SHP77 (cell line): ENCODE data around the gene ID1.
"Not testable (repeated sequence)": the region's sequence is repeated elsewhere in the genome, so short reads cannot be mapped to it uniquely, and the experiment has no call there.

Source experiments
- DNase-seq, 2 experiments: peaks; one replicate each; lab custom pipeline; 2025; lab: John Stamatoyannopoulos, UW

Gene ID1

DNA sequence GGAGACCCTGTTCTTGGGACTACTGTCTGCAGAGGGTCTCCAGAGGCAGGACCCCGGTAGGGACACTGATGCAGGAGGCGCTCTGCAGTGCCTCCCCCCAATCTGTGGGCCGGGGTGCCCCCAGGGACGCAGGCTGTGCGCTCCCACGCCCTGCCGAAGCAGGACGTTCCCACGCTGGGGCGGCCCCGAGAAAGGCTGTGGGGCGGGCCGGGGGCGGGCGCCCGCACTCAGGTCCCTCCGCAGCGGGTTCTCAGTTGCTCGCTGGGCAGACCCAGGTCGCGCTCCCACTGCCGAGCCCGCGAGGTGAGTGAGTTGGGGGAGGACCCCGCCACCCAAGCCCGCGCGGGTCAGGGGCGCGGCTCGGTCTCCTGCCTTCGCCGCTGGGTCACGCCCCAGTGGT, 32.6 kb downstream of the ID1 start, which contains the start of gene COX4I2:
Gene COX4I2, plus strand, starts transcription at position 253 of the 400 bp plus-strand sequence. CDS start 1,106 bp downstream, outside the sequence.
- no peak for DNase-seq

DNA sequence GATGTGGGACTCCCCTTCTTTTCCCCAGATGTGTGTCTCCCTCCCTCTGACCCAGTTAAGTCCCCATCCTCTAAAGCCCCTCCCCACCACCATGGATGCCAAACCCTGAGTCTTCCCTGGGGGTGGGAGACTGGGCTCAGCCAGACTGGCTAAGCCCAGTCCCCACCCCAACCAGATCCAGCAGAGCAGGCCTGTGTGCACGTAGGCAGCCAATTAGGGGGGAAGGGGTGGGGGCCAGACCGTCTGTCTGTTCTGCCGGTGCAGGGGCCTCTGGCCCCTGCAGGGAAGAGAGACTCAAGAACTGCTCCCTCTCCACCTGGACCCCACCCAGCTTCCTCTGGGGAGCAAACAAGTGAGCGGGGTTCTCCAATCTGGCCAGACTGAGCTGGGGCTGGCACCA, 33.2 kb downstream of the ID1 start:
- DNase-seq = no peak

- DNase-seq = no peak
Observed at GRCh38 chr20:31638816-31639215, 33.7 kb downstream of the ID1 start.

GRCh38 chr20:31640259-31640658, 35.2 kb downstream of the ID1 start:
- no peak for DNase-seq

DNA sequence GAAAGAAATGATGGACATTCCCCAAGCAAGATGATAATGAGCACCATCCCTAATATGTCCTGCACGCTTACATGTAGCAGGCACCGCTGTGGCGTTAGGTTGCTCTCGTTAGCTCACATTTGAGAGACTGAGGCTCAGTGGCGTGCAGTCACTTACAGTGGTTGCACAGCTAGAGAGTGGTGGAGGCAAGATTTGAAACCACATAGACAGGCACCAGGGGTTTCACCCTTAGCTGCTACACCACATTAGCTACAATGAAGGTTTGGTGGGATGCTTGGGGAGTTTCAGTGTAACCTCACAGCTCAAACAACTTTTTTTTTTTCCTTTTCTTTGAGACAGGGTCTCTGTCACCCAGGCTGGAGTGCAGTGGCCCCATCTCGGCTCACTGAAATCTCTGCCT, 36.3 kb downstream of the ID1 start:
- DNase-seq = no peak

DNA sequence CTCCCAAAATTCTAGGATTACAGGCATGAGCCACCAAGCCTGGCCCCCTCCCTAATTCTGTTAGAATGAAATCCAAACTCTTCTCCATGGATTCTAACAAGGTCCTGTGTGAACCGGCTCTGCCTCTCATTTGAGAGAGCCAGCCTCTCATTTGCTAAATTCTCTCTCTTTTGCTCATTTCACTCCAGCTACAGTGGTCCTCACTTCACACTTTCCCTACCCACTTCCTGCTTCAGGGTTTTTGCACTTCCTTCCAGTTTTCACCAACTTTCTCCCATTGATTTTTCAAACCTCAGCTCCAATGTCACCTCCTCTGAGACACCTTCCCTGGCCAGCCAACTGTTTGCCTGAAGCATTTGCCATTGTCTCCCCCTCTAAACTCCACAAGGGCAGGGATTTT, 37.7 kb downstream of the ID1 start:
- no peak for DNase-seq

GRCh38 chr20:31643522-31643921, 38.4 kb downstream of the ID1 start:
- DNase-seq = no peak

GRCh38 chr20:31644701-31645100, 39.6 kb downstream of the ID1 start:
- DNase-seq = no peak

DNA sequence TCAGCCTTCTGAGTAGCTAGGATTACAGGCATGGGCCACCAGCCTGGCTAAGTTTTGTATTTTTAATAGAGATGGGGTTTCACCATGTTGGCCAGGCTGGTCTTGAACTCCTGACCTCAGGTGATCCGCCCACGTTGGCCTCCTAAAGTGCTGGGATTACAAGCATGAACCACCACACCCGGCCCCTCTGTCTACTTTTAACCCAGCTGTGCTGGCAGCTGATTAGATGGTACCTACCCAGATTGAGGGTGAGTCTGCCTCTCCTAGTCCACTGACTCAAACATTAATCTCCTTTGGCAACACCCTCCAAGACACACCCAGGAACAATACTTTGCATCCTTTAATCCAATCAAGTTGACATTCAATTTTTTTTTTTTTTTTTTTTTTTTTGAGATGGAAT, 43.0 kb downstream of the ID1 start:
- DNase-seq = not testable (repeated sequence)

DNA sequence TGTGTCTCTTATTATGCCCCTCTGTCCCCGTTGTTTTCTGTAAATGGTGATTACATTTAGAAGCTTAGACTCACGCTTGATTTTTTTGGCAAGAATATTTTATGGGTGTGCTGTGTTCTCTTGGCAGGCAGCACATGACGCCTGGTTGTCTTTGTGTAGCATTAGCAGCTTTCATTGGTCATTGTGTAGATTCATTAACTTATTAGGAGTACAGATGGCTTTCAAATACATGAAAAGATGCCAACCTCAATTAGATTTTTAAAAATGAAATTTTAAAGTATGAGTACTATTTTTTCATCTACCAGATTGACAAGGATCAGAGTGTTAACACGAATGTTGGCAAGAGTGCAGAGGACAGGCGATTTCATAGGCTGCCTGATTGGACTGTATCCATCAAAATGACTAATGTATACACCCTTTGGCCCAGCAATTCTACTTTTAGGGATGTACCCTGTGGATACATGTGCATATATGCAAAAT, 47.9 kb downstream of the ID1 start:
- no peak for DNase-seq

DNA sequence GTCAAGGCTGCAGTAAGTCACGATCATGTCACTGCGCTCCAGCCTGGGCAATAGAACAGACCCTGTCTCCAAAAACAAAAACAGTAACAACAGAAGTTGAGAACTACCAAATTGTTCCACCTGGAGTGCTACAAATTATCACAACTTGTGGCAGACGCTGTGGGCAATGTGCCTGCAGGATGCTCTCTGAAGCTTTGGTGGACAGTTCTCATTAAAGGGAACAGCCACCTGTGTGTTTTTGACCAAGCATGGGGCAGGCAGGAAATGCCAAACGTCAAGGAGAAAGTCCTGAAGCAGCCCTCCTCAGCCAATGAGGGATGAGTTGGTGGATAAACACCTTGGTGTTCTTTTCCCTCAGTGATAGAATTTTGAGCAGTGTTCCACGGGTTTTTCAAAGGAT, 48.5 kb downstream of the ID1 start:
- no peak for DNase-seq

DNA sequence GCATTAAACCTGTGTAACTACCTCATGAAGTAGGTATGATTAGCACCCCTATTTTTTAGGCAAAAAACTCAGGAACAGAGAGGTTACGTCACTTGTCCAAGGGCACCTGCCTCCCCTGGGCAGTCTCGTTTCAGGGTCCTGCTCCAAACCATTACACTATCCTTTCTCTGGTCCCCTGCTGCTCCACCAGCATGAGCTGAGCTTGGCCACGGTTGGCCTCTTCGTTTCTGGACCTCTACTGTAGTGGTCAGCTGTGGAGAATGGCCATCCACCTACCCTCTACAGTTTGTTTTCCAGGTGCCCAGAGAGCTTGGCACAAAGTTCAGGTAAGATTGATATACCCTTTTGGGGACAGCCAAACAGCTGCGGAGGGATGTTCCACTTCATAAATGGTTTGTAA, 49.4 kb downstream of the ID1 start:
- DNase-seq = no peak
